ENCODE results near the gene NDUFB10.

Gene NDUFB10

DNA sequence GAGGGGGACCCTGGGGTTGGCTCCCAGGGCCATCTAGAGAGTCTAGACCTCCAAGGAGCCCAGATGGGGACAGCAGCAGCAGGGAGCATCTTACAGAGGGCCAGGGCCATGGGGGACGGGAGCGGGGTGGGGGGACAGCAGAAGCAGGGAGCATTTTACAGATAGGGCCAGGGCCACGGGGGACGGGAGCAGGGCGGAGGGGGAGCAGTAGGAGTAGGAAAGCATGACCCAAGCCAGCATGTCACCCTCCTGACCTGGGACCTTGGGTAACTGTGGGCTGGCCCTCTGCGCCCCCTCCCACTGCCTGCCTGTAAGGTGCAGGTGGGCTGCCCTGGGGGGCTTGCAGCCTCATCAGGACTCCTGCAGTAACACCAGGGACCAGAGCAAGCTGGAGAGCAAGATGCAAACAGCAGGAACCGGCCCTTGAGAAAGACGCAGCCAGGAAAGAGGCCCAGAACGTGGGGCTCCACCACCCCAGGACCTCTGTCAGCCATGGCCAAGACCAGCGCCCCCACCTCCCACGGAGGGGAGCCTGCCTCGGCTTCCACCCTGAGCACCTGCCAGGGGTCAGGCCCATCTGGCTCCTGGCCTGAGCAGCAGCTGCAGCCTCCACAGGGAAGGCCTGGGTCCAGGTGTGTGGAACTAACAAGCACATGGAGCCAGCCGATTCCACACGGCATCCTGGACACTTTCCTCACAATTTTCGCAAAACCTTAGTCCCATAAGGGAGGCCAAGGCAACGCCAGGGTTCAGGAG is 47.9 kb downstream of the NDUFB10 start:
- TF ChIP-seq, protein P1, sequence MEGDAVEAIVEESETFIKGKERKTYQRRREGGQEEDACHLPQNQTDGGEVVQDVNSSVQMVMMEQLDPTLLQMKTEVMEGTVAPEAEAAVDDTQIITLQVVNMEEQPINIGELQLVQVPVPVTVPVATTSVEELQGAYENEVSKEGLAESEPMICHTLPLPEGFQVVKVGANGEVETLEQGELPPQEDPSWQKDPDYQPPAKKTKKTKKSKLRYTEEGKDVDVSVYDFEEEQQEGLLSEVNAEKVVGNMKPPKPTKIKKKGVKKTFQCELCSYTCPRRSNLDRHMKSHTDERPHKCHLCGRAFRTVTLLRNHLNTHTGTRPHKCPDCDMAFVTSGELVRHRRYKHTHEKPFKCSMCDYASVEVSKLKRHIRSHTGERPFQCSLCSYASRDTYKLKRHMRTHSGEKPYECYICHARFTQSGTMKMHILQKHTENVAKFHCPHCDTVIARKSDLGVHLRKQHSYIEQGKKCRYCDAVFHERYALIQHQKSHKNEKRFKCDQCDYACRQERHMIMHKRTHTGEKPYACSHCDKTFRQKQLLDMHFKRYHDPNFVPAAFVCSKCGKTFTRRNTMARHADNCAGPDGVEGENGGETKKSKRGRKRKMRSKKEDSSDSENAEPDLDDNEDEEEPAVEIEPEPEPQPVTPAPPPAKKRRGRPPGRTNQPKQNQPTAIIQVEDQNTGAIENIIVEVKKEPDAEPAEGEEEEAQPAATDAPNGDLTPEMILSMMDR (conservative IDR thresholded peaks at IDR 0.05): no peak
- peak overlapping the region; percentile 80 for H3K27ac ChIP-seq

DNA sequence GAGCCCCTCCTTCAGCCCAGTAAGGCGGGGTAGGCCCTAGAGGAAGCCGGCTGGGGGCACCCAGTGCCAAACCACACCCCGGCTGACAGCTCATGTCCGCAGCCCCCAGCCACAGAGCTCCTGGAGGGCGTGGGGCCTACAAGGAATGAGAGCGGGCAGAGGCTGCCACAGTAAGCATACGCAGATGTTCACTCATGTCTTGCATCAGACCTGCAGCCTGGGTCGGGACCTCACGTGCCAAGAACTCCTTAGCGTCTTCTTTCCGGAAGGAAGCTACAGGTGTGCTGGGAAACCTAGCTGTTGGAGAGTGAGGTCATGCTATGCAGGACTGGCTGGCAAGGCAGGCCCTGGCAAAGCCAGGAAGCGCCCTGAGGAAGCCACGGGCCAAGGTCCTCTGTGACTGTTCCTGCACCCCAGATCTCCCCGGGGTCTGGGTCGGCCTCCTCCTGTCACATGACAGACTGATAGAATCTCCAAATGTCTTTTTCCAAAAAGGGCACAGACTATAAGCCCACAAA is 48.7 kb downstream of the NDUFB10 start:
- peak overlapping the region; percentile 80 for H3K27ac ChIP-seq
- TF ChIP-seq, protein P1 (conservative IDR thresholded peaks at IDR 0.05): no peak

DNA sequence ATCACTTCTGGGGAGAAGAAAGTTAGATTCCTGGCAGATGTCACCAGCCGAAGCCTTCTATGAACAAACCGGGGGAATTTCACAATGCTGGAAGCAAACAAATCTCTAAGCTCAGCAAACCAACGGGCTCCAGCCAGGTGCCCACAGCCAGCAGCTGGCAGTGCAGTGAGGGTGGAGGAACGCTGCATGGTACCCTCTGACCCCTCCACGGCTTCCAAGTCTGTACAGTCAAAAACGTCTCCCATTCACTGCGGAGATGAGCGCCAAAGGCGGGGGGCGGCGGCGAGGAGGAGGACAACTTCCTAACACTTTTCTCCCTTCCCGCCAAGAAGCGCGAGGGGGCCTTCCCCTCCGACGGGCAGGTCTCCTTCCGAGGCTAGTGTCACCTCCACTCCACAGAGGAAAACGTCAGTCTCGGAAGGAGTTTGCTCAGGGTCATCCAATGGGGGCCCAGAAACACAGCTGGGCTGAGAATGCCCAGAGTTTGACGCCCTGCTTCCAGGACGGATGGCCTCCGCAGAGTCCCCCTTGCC is 49.4 kb downstream of the NDUFB10 start:
- TF ChIP-seq, protein P1 (conservative IDR thresholded peaks at IDR 0.05): no peak
- H3K27ac ChIP-seq: peak overlapping the region; percentile 80

DNA sequence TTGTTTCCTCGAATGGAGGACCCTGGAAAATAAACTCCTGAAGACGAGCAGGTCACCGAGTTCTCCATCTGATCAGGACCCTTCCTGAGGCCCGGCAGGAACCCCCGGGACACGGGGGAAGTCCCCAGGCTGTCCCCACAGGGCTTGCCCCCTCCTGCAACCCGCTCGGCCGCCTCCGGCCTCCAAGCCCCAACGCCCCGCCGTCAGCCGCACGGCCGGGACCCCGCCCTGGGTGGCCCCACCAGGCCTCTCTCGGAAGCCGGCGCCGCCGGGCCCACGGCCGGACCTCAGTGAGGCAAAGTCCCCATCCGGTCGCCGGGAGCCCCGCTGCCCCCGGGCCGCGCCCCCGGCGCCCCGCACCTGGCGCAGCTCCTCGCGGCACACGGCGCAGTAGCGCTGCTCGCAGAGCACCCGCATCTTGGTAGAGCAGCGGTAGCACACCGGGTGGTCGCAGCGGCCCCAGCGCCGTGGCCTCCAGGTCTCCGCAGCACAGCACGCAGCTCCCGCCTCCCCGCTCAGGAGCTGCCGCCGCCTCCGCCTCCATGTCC is 49.9 kb downstream of the NDUFB10 start:
- H3K27ac ChIP-seq: peak overlapping the region; percentile 80

DNA sequence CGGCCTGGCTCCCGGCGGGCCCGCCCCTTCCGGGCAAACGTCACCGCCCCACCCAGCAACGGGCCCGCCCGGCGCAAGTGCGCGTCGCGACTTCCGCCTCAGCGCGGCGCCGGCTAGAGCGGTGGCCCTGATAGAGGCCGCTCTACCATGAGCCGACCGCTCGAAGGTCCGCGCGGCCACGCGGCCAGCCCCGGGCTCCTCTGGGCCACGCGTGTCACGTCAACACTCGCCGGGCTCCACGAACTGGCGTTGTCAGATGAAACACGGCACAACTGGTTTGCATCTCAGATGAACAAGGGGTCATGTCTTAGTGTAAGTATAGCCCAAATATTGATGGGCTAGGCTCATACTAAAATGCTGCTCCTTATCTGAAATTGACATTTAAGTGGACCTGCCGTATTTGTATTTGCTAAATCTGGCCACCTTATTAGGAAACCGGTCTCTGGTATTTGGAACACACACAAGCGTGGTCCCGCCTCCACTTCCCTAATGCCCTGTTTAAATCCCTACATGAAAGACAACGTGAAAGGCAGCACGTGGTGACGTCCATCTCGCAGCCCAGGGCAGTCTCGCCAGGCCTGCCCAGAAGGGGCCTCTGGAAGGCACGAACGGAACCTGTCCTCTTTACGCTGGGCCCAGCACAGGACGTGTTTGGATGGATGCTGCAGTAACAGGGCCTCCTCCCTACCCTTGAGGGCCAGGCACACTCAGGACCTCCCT is 50.6 kb downstream of the NDUFB10 start, which contains the start of gene ZNF598:
Gene ZNF598 (minus strand): TSS at position 31 of the 720 bp plus-strand sequence.
- TF ChIP-seq, protein P1 (conservative IDR thresholded peaks at IDR 0.05): no peak
- H3K27ac ChIP-seq: peak within 1 kb of the TSS; percentile 80

More for the DNA sequence above, 49.9 kb downstream of the NDUFB10 start:
- TF ChIP-seq, protein P1 (conservative IDR thresholded peaks at IDR 0.05): no peak

Measured in VCaP (cell line).